WTC11 (cell line): ENCODE data around the gene IL36B.

Experiments
- GRHL2 ChIP-seq: fragments of 250-450 bp; sonication (Bioruptor Pico); IDR thresholded peaks from 2 replicates; pipeline ENCODE4 v1.8.0; 2022; ENCODE audit warnings: mild to moderate bottlenecking, moderate library complexity; ENCODE audit not compliant: insufficient replicate concordance, severe bottlenecking
- IRF2 ChIP-seq: sonication (generic); formaldehyde crosslinking; IDR thresholded peaks from 2 replicates; pipeline ENCODE4 v1.8.0; 2022; ENCODE audit warnings: low read depth, missing genetic modification reagents, borderline replicate concordance
- ZNF121 ChIP-seq: sonication (generic); formaldehyde crosslinking; IDR thresholded peaks from 2 replicates; pipeline ENCODE4 v1.8.0; 2023; ENCODE audit warnings: missing genetic modification reagents
- ZNF263 ChIP-seq: sonication (generic); formaldehyde crosslinking; IDR thresholded peaks from 2 replicates; pipeline ENCODE4 v1.8.1; 2022; ENCODE audit warnings: low read depth, mild to moderate bottlenecking, moderate library complexity, missing genetic modification reagents
- TF ChIP-seq, protein P1 (sequence below): fragments of 200-600 bp; IDR thresholded peaks from 2 replicates; pipeline ENCODE4 v1.8.0; 2022; ENCODE audit warnings: antibody characterized with exemption
- TF ChIP-seq, protein P2 (sequence below): sonication (generic); formaldehyde crosslinking; IDR thresholded peaks from 2 replicates; pipeline ENCODE4 v1.8.0; 2022; ENCODE audit warnings: mild to moderate bottlenecking, missing genetic modification reagents
- TF ChIP-seq, protein P3 (sequence below): sonication (generic); formaldehyde crosslinking; IDR thresholded peaks from 2 replicates; pipeline ENCODE4 v1.8.0; 2023; ENCODE audit warnings: missing genetic modification reagents

DNA sequence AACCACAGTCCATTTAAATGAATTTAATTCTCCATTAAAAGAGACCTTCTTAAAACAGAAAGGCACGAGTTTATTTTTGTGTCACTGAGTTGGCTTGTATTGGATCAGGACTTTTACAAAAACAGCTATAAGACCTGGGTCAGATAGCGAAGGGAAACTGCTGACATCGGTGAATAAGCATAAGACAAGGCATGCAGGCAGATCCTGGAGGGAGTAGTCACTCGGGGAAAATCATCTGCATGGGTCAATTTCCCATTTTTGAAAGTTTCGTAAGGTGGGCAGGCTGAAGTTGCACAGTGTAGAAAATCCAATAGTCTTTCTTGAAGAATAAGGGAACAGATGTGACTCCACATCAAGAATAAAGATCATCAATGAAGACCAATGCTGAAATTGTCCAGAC lies 12.9 kb downstream of the IL36B start:
- no peak for TF ChIP-seq ZNF121 (CRISPR knock-in tag)
- TF ChIP-seq IRF2 = no peak
- TF ChIP-seq, protein P1, sequence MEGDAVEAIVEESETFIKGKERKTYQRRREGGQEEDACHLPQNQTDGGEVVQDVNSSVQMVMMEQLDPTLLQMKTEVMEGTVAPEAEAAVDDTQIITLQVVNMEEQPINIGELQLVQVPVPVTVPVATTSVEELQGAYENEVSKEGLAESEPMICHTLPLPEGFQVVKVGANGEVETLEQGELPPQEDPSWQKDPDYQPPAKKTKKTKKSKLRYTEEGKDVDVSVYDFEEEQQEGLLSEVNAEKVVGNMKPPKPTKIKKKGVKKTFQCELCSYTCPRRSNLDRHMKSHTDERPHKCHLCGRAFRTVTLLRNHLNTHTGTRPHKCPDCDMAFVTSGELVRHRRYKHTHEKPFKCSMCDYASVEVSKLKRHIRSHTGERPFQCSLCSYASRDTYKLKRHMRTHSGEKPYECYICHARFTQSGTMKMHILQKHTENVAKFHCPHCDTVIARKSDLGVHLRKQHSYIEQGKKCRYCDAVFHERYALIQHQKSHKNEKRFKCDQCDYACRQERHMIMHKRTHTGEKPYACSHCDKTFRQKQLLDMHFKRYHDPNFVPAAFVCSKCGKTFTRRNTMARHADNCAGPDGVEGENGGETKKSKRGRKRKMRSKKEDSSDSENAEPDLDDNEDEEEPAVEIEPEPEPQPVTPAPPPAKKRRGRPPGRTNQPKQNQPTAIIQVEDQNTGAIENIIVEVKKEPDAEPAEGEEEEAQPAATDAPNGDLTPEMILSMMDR = no peak
- TF ChIP-seq, protein P2, sequence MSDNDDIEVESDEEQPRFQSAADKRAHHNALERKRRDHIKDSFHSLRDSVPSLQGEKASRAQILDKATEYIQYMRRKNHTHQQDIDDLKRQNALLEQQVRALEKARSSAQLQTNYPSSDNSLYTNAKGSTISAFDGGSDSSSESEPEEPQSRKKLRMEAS = no peak
- TF ChIP-seq, protein P3, sequence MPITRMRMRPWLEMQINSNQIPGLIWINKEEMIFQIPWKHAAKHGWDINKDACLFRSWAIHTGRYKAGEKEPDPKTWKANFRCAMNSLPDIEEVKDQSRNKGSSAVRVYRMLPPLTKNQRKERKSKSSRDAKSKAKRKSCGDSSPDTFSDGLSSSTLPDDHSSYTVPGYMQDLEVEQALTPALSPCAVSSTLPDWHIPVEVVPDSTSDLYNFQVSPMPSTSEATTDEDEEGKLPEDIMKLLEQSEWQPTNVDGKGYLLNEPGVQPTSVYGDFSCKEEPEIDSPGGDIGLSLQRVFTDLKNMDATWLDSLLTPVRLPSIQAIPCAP = no peak
- no peak for TF ChIP-seq GRHL2 (CRISPR knock-in tag)
- no peak for TF ChIP-seq ZNF263 (CRISPR knock-in tag)
